Mucosa of descending colon (tissue), 3 donors: ENCODE results near the gene LPXN. TPM values are rescaled to one million over a fixed set of nuclear protein-coding genes. Genes with fewer than 3 reads are reported as not detected.

Source experiments
- ATAC-seq: fragments of 200-7000 bp; cut with Tn5 transposase; one replicate; pipeline ENCODE4 v1.9.1; 2020; ENCODE audit warnings: mild to moderate bottlenecking, moderate library complexity
- DNase-seq, 3 donors: peaks; one replicate each; pipeline ENCODE4 v3.0.0-alpha.2; 2020
- H3K36me3 ChIP-seq: fragments of 200-600 bp; one replicate; pipeline ENCODE4 v1.8.0; 2021; ENCODE audit warnings: low read depth, mild to moderate bottlenecking
- H3K4me1 ChIP-seq: fragments of 200-600 bp; one replicate; pipeline ENCODE4 v1.8.0; 2021; ENCODE audit warnings: low read depth, mild to moderate bottlenecking
- H3K4me3 ChIP-seq: fragments of 200-600 bp; one replicate; pipeline ENCODE4 v1.8.0; 2021; ENCODE audit warnings: mild to moderate bottlenecking
- H3K9me3 ChIP-seq: fragments of 200-600 bp; one replicate; pipeline ENCODE4 v1.8.0; 2021; ENCODE audit warnings: mild to moderate bottlenecking
- CTCF ChIP-seq: fragments of 200-600 bp; IDR thresholded peaks from one replicate; pipeline ENCODE4 v1.8.0; 2022; ENCODE audit warnings: antibody characterized with exemption, mild to moderate bottlenecking
- intact Hi-C, 2 donors: fragments of 100-400 bp; cut with DNase I in 1 of 2; cut with micrococcal nuclease in 1 of 2; formaldehyde crosslinking; loops; one replicate each; pipeline versions ENCODE4 v1.11.0 to v1.11.1; 2022; cut with DNase I, micrococcal nuclease
- total RNA-seq, 3 donors: library from RNA; stranded (reverse); fragmentation: NEBNext Ultra II Directional in 2 of 3; extraction: Animal tissue kit (Norgen Biotek cat#: 25700) in 2 of 3; gene quantifications; one replicate each; pipeline versions ENCODE4 v1.2.1 to v1.2.4, GENCODE V29; 2021 to 2023
- donor health status: DM: no; HTN: no; CAD: no; lungs with moderate emphysema.
- donor health status: DM: no; HTN: no; CAD: no.
- donor health status: DM: no; HTN: yes; CAD: no.

The LPXN gene
- total RNA-seq, 3 donors from 2014 or later = 10.7 to 20.1 (median 12.7) TPM

GRCh38 chr11:58606930-58607714 is 31.5 kb upstream of the LPXN start:
- no peak for DNase-seq
- H3K36me3 ChIP-seq = no peaks in the 10 kb centered on the region
- H3K9me3 ChIP-seq = no peaks in the 10 kb centered on the region
- H3K4me3 ChIP-seq = no peak overlapping the region
- peak; percentile 50 for ATAC-seq
- intact Hi-C loops = no loop called here
- peaks cover 14% of the 10 kb centered on the region for H3K4me1 ChIP-seq
- no peak for TF ChIP-seq CTCF

- no peak overlapping the region for H3K4me3 ChIP-seq
- ATAC-seq (no peak), DNase-seq (no peak)
- intact Hi-C loops = no loop called here
- H3K9me3 ChIP-seq = no peaks in the 10 kb centered on the region
- no peaks in the 10 kb centered on the region for H3K36me3 ChIP-seq
- H3K4me1 ChIP-seq = peaks cover 28% of the 10 kb centered on the region
- no peak for TF ChIP-seq CTCF
Measured at GRCh38 chr11:58600510-58600909, 24.9 kb upstream of the LPXN start.

- Histone ChIP-seq H3K4me1 (peaks cover 29% of the 10 kb centered on the region), H3K4me3 (no peak overlapping the region), H3K36me3 (no peaks in the 10 kb centered on the region), H3K9me3 (no peaks in the 10 kb centered on the region)
- ATAC-seq (no peak), DNase-seq (no peak)
- no peak for TF ChIP-seq CTCF
- intact Hi-C loops = no loop called here
Measured at GRCh38 chr11:58597486-58598144, 22.0 kb upstream of the LPXN start.

- TF ChIP-seq CTCF = no peak
- DNase-seq = no peak
- intact Hi-C loops = no loop called here
- H3K4me3 ChIP-seq = no peak overlapping the region
- H3K36me3 ChIP-seq = no peaks in the 10 kb centered on the region
- no peaks in the 10 kb centered on the region for H3K9me3 ChIP-seq
- peaks cover 39% of the 10 kb centered on the region for H3K4me1 ChIP-seq
- ATAC-seq = no peak
Measured at GRCh38 chr11:58596621-58597020, 21.0 kb upstream of the LPXN start.

GRCh38 chr11:58594826-58595225 is 19.2 kb upstream of the LPXN start:
- Histone ChIP-seq H3K36me3 (no peaks in the 10 kb centered on the region), H3K9me3 (no peaks in the 10 kb centered on the region), H3K4me1 (peaks cover 46% of the 10 kb centered on the region), H3K4me3 (no peak overlapping the region)
- intact Hi-C loops = no loop called here
- peak in 1 of 3 donors; percentile 86 for DNase-seq
- no peak for TF ChIP-seq CTCF
- ATAC-seq = peak; percentile 84
